ENCODE results near the gene SMIM35.

- TF ChIP-seq CTCF (IDR thresholded peaks at IDR 0.05) (no peak), POLR2A (IDR thresholded peaks at IDR 0.05) (no peak)
Measured at GRCh38 chr11:118047749-118048148, 39.0 kb downstream of the SMIM35 start.
